ENCODE results near the gene PI4K2B. TPM values are rescaled to one million over a fixed set of nuclear protein-coding genes. Genes with fewer than 3 reads are reported as not detected.
"Not testable (repeated sequence)": the region's sequence is repeated elsewhere in the genome, so short reads cannot be mapped to it uniquely, and the experiment has no call there.

PI4K2B gene
- total RNA-seq, 1 donor from 2014 or later, result 6.5 TPM

GRCh38 chr4:25240754-25241210, 6.9 kb downstream of the PI4K2B start:
- DNase-seq (ENCODE audit: low spot score in 2 of 2); FAIRE-seq: not testable (repeated sequence)

- not testable (repeated sequence) for FAIRE-seq; DNase-seq (ENCODE audit: low spot score in 2 of 2)
Measured at GRCh38 chr4:25242195-25242594, 8.4 kb downstream of the PI4K2B start.

- FAIRE-seq, result no peak
Measured at GRCh38 chr4:25245181-25245580, 11.3 kb downstream of the PI4K2B start.

GRCh38 chr4:25246680-25247611, 13.1 kb downstream of the PI4K2B start:
- FAIRE-seq, result no peak
- DNase-seq (ENCODE audit: low spot score in 2 of 2), result no peak

More at GRCh38 chr4:25245181-25245580, 11.3 kb downstream of the PI4K2B start:
- DNase-seq (ENCODE audit: low spot score in 2 of 2), result no peak

GRCh38 chr4:25248875-25249274, 15.0 kb downstream of the PI4K2B start:
- FAIRE-seq; DNase-seq (ENCODE audit: low spot score in 2 of 2): not testable (repeated sequence)

GRCh38 chr4:25249494-25249893, 15.7 kb downstream of the PI4K2B start:
- not testable (repeated sequence) for FAIRE-seq; DNase-seq (ENCODE audit: low spot score in 2 of 2)

GRCh38 chr4:25252230-25253070, 18.6 kb downstream of the PI4K2B start:
- DNase-seq (ENCODE audit: low spot score in 2 of 2), result no peak
- FAIRE-seq, result no peak

GRCh38 chr4:25253071-25253445, 19.2 kb downstream of the PI4K2B start:
- DNase-seq (ENCODE audit: low spot score in 2 of 2), result no peak
- no peak for FAIRE-seq

GRCh38 chr4:25253786-25254185, 20.0 kb downstream of the PI4K2B start:
- not testable (repeated sequence) for FAIRE-seq; DNase-seq (ENCODE audit: low spot score in 2 of 2)

GRCh38 chr4:25258980-25259578, 25.2 kb downstream of the PI4K2B start:
- DNase-seq (ENCODE audit: low spot score in 2 of 2) (no peak), FAIRE-seq (no peak)

GRCh38 chr4:25271866-25272265, 38.0 kb downstream of the PI4K2B start:
- no peak for FAIRE-seq

GRCh38 chr4:25280210-25280609, 46.4 kb downstream of the PI4K2B start:
- no peak for FAIRE-seq
- no peak for DNase-seq (ENCODE audit: low spot score in 2 of 2)

More at GRCh38 chr4:25271866-25272265, 38.0 kb downstream of the PI4K2B start:
- no peak for DNase-seq (ENCODE audit: low spot score in 2 of 2)

- no peak for FAIRE-seq
- DNase-seq (ENCODE audit: low spot score in 2 of 2), result no peak
Measured at GRCh38 chr4:25283948-25284347, 50.1 kb downstream of the PI4K2B start.

- DNase-seq (ENCODE audit: low spot score in 2 of 2), result no peak
- FAIRE-seq, result no peak
Measured at GRCh38 chr4:25284466-25284865, 50.6 kb downstream of the PI4K2B start.

GRCh38 chr4:25290490-25291067, 56.7 kb downstream of the PI4K2B start:
- DNase-seq (ENCODE audit: low spot score in 2 of 2), result no peak
- no peak for FAIRE-seq

GRCh38 chr4:25291158-25291733, 57.4 kb downstream of the PI4K2B start:
- no peak for DNase-seq (ENCODE audit: low spot score in 2 of 2)
- FAIRE-seq, result no peak

- FAIRE-seq (no peak), DNase-seq (ENCODE audit: low spot score in 2 of 2) (no peak)
Measured at GRCh38 chr4:25297528-25298242, 63.9 kb downstream of the PI4K2B start.

- DNase-seq (ENCODE audit: low spot score in 2 of 2), result no peak
- no peak for FAIRE-seq
Measured at GRCh38 chr4:25299476-25300203, 65.8 kb downstream of the PI4K2B start.
